Activated CD8-positive, alpha-beta T cell treated with anti-CD3 and anti-CD28 coated beads, Interleukin-2, amount 10 ng/mL, durations not matched to agents 7 days and 5 days (primary cell): ENCODE results near the gene TCEAL5. TPM values are rescaled to one million over a fixed set of nuclear protein-coding genes. Genes with fewer than 3 reads are reported as not detected.
"Not testable (repeated sequence)": the region's sequence is repeated elsewhere in the genome, so short reads cannot be mapped to it uniquely, and the experiment has no call there.

Experiments
- ATAC-seq: fragments of 150-1000 bp; cut with Tn5 transposase; one replicate; pipeline ENCODE4 v1.10.0; 2021; ENCODE audit warnings: moderate library complexity
- CTCF ChIA-PET: fragments of 350-600 bp; sonication (Branson Sonifier 250); formaldehyde crosslinking; loops from one replicate; lab custom pipeline; 2021; ENCODE audit warnings: antibody characterized with exemption; lab: Charles Lee
- POLR2A ChIA-PET: fragments of 350-600 bp; sonication (Branson Sonifier 250); formaldehyde crosslinking; loops from one replicate; lab custom pipeline; 2021; ENCODE audit warnings: antibody characterized with exemption; lab: Charles Lee
- DNase-seq: peaks from one replicate; pipeline ENCODE4 v3.0.0-alpha.2; 2020
- H3K27ac Mint-ChIP-seq: one replicate; pipeline ENCODE4 v1.8.0; 2021; ENCODE audit warnings: mild to moderate bottlenecking, mixed read lengths
- H3K27me3 Mint-ChIP-seq: one replicate; pipeline ENCODE4 v1.8.0; 2021; ENCODE audit warnings: low read depth, mixed read lengths
- H3K36me3 Mint-ChIP-seq: one replicate; pipeline ENCODE4 v1.8.0; 2021; ENCODE audit warnings: low read depth, mixed read lengths
- H3K4me1 Mint-ChIP-seq: one replicate; pipeline ENCODE4 v1.8.0; 2021; ENCODE audit warnings: low read depth, mixed read lengths
- H3K4me3 Mint-ChIP-seq: one replicate; pipeline ENCODE4 v1.8.0; 2021; ENCODE audit warnings: mild to moderate bottlenecking, mixed read lengths
- H3K9me3 Mint-ChIP-seq: one replicate; pipeline ENCODE4 v1.8.0; 2022; ENCODE audit warnings: mixed read lengths; ENCODE audit not compliant: insufficient read depth
- total RNA-seq, 2 experiments: library from RNA; stranded (reverse); gene quantifications; one replicate each; pipeline ENCODE4 v1.2.3, GENCODE V29; 2021

The TCEAL5 gene
- total RNA-seq, 2 experiments from 2014 or later: not detected

DNA sequence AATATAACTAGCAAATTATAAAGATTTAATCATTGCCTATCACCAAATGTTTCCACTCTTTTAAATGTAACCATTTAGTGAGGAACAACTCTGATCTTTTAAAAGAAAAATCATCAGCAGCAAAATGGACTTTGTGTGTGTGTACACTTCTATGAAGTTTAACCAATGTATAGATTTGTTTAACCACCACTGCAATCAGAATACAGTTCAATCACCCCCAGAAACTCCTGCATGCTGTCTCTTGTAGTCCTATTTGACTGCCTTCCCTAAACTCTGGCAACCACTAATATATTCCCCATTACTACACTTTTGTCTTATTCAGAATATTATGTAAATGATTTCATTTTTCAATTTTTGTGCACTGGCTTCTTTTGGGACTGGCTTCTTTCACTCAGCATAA, 19.9 kb downstream of the TCEAL5 start:
- peaks cover 9% of the 10 kb centered on the region for H3K27me3 Mint-ChIP-seq
- peaks cover 18% of the 10 kb centered on the region for H3K36me3 Mint-ChIP-seq
- ChIA-PET POLR2A (no interaction called here), CTCF (no interaction called here)
- H3K27ac Mint-ChIP-seq: no peak overlapping the region
- H3K9me3 Mint-ChIP-seq: no peaks in the 10 kb centered on the region
- no peak for ATAC-seq
- DNase-seq: no peak
- peaks cover 21% of the 10 kb centered on the region for H3K4me1 Mint-ChIP-seq
- H3K4me3 Mint-ChIP-seq: no peak overlapping the region

DNA sequence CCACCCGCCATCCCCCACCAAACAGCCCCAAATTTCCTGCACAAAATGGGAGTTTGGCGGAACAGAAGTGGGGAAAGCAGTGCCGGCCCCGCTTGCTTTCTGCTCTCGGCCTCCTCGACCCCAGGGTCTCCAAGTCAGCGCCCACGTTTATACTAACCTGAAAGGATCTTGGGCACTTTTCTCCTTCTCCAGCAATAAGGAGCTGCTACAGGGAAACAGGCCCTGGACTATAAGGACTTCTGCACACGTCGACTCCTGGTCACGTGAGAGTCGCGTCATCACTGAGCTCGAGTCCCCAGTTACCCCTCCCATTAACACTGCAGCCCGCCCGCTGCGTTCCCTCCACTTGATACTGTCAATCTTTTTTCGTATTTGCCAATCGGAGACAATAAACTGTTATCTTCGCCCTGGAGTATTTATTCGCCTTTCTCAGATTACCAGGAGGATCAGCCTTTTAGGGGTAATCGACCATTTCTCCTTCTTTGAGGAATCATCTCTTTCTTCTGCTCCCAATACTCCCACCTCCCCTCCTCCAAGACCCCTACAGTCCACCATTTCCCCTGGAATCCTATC, 21.5 kb downstream of the TCEAL5 start, which contains the start of gene TCEAL8:
Gene TCEAL8 (minus strand): TSS at position 235 of the 573 bp plus-strand sequence. CDS start 1,176 bp downstream, outside the sequence.
- Mint-ChIP-seq H3K9me3 (no peaks in the 10 kb centered on the region), H3K27ac (peak within 1 kb of the TSS; percentile 96), H3K27me3 (peaks cover 7% of the 10 kb centered on the region), H3K4me1 (peaks cover 21% of the 10 kb centered on the region), H3K36me3 (peaks cover 18% of the 10 kb centered on the region), H3K4me3 (peak within 1 kb of the TSS; percentile 89)
- ChIA-PET POLR2A (interaction anchor here (0.7 to 1.0 kb wide), 2 partner anchors 13 to 40 kb away, joined by 3 read pairs; partner anchors contain the start of gene BEX4), CTCF (interaction anchor here (0.6 kb wide), 1 partner anchor 44 kb away, joined by 4 read pairs; no protein-coding TSS in a partner anchor)
- ATAC-seq (peak; percentile 88), DNase-seq (peak; percentile 78)

DNA sequence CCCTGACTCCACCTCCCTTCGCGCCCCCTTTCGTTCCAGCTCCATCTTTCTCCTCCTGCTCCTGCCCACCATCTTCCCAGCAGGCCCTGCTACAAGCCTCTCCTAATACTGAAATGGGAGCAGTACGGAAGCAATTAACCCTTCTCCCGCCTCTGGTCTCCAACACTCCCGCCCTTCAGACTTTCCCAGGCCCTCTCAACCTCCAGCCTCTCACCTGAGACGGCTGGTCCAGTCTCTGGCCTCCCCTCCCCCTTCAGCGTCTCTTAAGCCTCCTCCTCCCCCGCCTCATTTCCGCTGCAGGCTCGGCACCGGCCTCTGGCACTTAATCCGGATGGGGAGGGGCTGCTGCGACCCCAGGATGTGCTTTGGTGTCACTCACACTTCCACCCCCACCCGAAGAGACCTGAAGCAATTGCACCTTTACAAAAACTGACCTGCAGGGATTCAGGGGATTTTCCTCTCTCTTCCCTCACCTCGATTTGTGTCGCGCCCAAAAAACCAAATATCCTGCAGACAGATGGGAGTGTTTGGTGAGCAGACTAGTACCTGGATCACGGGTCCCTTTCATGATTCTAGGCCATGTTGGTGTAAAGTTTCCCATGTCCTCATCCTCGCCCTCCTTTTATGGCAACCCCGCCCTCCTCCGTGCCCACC, 22.3 kb downstream of the TCEAL5 start:
- Mint-ChIP-seq H3K4me3 (peak overlapping the region; percentile 89), H3K36me3 (peaks cover 18% of the 10 kb centered on the region), H3K27ac (peak overlapping the region; percentile 96), H3K9me3 (no peaks in the 10 kb centered on the region), H3K4me1 (peaks cover 21% of the 10 kb centered on the region), H3K27me3 (peaks cover 3% of the 10 kb centered on the region)
- DNase-seq (peak; percentile 57), ATAC-seq (peak; percentile 60)
- POLR2A ChIA-PET: interaction anchor here (1.0 kb wide), 1 partner anchor 39 kb away, joined by 3 read pairs; the partner anchor contains the start of gene BEX4
- CTCF ChIA-PET: interaction anchor here (1.0 to 1.4 kb wide), 4 partner anchors 23 to 236 kb away, joined by 3 to 4 read pairs (median 3); no protein-coding TSS in a partner anchor

DNA sequence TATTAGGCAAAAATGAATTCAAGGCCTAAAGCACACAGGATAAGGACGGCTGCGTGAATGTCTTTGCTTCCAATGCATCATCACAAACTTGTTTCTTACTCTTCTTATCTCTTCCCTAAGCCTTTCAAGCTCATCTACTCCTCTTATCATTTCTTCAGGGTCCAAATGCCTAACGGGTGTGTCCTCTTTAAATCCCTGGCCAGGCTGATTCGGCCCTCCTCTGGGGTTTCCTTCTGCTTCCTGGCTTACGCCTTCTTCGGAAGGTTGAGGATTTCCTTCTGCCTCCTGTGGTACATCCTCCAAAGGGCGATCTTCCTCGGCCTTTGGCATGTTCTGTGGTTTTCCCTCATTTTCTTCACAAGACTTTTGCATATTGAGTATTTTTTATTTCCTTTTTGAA, 22.9 kb downstream of the TCEAL5 start:
- ATAC-seq: no peak
- peaks cover 21% of the 10 kb centered on the region for H3K4me1 Mint-ChIP-seq
- ChIA-PET POLR2A (no interaction called here), CTCF (interaction anchor here (1.0 to 1.4 kb wide), 4 partner anchors 23 to 237 kb away, joined by 3 to 4 read pairs (median 3); no protein-coding TSS in a partner anchor)
- peaks cover 18% of the 10 kb centered on the region for H3K36me3 Mint-ChIP-seq
- H3K4me3 Mint-ChIP-seq: peak overlapping the region; percentile 89
- DNase-seq: no peak
- H3K9me3 Mint-ChIP-seq: no peaks in the 10 kb centered on the region
- H3K27me3 Mint-ChIP-seq: peaks cover 3% of the 10 kb centered on the region
- H3K27ac Mint-ChIP-seq: peak overlapping the region; percentile 96

DNA sequence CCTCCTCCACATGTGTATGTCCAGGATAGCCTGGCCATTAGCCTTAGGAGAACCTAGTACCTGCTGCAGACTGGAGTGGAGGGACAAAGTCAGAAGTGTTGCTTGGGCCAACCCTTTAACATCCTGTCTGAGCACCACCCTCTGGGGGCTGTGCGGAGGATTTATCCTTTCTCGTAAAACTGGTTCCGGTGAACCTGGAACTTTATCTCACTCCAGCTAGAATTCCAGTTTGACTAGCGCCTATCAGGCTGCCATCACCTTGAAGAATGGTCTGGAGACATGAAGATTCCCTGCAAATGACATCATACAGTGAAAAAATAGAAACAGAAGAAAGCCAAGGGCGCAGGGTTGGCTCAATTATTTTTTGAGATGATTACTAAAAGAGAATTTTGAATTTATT, 25.6 kb downstream of the TCEAL5 start:
- POLR2A ChIA-PET: no interaction called here

DNA sequence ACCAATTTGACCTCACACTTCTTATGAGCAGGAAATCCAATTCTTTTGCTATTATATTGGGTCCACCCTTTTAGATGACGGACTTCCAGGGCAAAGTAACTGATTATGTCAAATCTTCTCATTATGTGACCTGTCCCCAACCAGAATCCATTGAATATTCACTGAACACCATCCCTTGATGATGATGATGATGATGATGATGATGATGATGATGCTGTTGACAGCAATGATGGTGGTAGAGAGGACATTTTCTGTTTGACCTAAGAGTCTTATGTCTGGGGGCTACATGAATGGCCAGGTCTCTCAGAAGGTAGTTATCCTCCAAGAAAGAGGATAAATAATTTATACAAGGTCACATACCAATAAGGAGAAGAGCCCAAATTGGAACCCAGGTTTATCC, 26.7 kb downstream of the TCEAL5 start:
- ChIA-PET POLR2A (no interaction called here), CTCF (interaction anchor here (1.0 kb wide), 1 partner anchor 39 kb away, joined by 4 read pairs; no protein-coding TSS in a partner anchor)
- Mint-ChIP-seq H3K36me3 (peaks cover 16% of the 10 kb centered on the region), H3K27me3 (peaks cover 4% of the 10 kb centered on the region), H3K27ac (no peak overlapping the region), H3K4me3 (no peak overlapping the region), H3K4me1 (peaks cover 11% of the 10 kb centered on the region), H3K9me3 (no peaks in the 10 kb centered on the region)
- DNase-seq: no peak
- ATAC-seq: no peak

More for the DNA sequence above, 25.6 kb downstream of the TCEAL5 start:
- H3K9me3 Mint-ChIP-seq: no peaks in the 10 kb centered on the region
- H3K27me3 Mint-ChIP-seq: peaks cover 4% of the 10 kb centered on the region
- DNase-seq (no peak), ATAC-seq (no peak)
- peaks cover 18% of the 10 kb centered on the region for H3K36me3 Mint-ChIP-seq
- H3K27ac Mint-ChIP-seq: no peak overlapping the region
- CTCF ChIA-PET: interaction anchor here (1.0 kb wide), 2 partner anchors 40 kb away, joined by 4 to 5 read pairs; no protein-coding TSS in a partner anchor
- H3K4me1 Mint-ChIP-seq: peaks cover 21% of the 10 kb centered on the region
- H3K4me3 Mint-ChIP-seq: no peak overlapping the region

DNA sequence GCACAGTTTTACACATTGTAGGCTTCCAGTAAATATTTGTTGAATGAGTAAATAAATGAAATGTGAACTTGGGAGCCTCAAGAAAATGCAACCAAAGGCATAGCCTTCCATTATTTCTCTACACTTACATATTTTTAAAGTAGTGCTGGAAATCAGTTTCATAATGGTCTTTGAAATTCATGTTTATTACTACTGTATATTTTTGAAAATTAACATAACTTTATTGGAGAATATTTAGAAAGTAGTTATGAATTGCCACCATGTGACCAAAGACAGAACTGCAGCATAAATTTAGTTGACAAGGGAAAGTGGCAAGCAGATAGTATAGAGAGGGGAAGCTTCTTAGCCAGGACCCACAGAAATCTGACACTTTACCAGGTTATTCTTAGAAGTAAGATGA, 28.0 kb downstream of the TCEAL5 start:
- ATAC-seq (no peak), DNase-seq (peak; percentile 20)
- peaks cover 4% of the 10 kb centered on the region for H3K27me3 Mint-ChIP-seq
- H3K4me3 Mint-ChIP-seq: no peak overlapping the region
- ChIA-PET CTCF (interaction anchor here (0.7 to 1.7 kb wide), 6 partner anchors 10 to 215 kb away, joined by 3 to 19 read pairs (median 4); no protein-coding TSS in a partner anchor), POLR2A (no interaction called here)
- H3K27ac Mint-ChIP-seq: no peak overlapping the region
- H3K36me3 Mint-ChIP-seq: peaks cover 7% of the 10 kb centered on the region
- H3K9me3 Mint-ChIP-seq: no peaks in the 10 kb centered on the region
- peaks cover 4% of the 10 kb centered on the region for H3K4me1 Mint-ChIP-seq

DNA sequence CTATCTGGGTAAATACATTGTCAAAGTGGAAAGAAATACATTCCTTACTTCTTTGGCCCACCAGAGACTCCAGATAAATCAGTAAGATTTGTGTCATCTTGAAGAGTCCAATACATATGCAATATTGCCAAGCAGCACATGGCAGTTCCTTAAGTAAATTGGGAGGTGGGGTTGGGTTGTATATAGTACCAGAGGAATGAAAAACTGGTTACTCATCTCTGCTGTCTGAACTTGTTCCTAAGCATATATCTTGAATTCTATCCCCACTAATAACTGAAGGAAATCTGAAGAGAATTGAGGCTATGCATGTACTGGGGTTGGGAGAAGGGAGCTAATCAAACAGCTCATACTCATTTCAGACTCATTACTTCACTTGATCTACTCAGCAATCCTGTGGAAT, 36.4 kb downstream of the TCEAL5 start:
- DNase-seq: no peak
- Mint-ChIP-seq H3K36me3 (no peaks in the 10 kb centered on the region), H3K9me3 (no peaks in the 10 kb centered on the region), H3K27ac (no peak overlapping the region), H3K4me1 (no peaks in the 10 kb centered on the region), H3K27me3 (peaks cover 2% of the 10 kb centered on the region), H3K4me3 (no peak overlapping the region)
- ChIA-PET POLR2A (no interaction called here), CTCF (no interaction called here)
- no peak for ATAC-seq

DNA sequence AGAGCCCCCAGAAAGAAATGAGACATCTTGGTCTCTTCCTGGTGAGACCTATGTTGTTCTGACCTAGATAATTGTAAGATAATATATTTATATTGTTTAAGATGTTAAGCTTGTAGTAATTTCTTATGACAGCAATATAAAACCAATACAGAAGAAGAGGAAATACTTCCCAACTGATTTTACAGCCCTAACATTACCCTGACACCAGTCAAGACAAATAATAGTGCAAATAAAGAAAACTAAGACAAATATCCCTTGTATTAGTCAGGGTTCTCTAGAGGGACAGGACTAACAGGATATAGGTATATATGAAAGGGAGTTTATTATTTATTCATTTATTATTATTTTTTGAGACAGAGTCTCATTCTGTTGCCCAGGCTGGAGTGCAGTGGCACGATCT, 40.3 kb downstream of the TCEAL5 start:
- no peaks in the 10 kb centered on the region for H3K36me3 Mint-ChIP-seq
- ChIA-PET POLR2A (no interaction called here), CTCF (no interaction called here)
- H3K4me3 Mint-ChIP-seq: no peak overlapping the region
- no peak for DNase-seq
- H3K27me3 Mint-ChIP-seq: no peaks in the 10 kb centered on the region
- no peak overlapping the region for H3K27ac Mint-ChIP-seq
- H3K4me1 Mint-ChIP-seq: no peaks in the 10 kb centered on the region
- no peaks in the 10 kb centered on the region for H3K9me3 Mint-ChIP-seq
- no peak for ATAC-seq

DNA sequence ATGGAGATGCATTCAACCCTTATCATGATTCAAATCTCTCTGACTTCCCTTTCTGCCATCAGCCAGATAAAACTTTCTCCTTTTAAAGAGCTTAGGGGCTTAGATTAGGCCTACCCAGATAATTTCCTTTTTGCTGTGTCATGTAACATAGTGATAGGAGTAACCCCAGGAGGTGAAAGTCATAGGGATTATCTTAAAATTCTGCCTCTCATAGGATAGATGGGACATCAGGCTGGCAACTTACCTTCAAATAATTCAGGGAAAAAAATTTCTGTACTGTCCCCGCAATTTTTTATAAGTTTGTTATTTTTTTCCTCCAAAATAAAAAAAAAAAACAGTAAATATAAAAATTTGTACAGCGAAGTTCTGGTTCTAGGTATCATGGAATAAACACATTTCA, 40.9 kb downstream of the TCEAL5 start:
- POLR2A ChIA-PET, H3K27ac Mint-ChIP-seq, ATAC-seq, H3K4me1 Mint-ChIP-seq, H3K27me3 Mint-ChIP-seq, H3K36me3 Mint-ChIP-seq, DNase-seq, CTCF ChIA-PET, H3K4me3 Mint-ChIP-seq, H3K9me3 Mint-ChIP-seq: not testable (repeated sequence)

DNA sequence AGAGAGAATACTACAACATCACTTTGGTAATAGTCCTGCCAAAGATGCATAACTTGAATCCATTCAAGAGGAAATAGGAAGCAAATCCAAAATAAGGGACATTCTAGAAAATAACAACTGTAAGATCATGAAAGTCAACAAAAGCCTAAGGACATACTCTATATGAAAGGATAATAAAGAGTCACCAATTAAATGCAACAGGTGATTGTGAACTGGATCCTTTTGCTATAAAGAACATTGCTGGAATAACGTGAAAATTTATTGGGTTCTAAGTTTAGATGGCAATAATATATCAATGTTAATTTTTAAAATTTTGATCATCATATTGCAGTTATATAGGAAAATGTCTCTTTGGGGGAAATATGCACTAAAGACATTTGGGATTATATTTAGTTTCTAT, 41.7 kb downstream of the TCEAL5 start:
- no peak overlapping the region for H3K27ac Mint-ChIP-seq
- ChIA-PET CTCF (no interaction called here), POLR2A (no interaction called here)
- H3K4me1 Mint-ChIP-seq: no peaks in the 10 kb centered on the region
- DNase-seq: no peak
- H3K27me3 Mint-ChIP-seq: no peaks in the 10 kb centered on the region
- H3K9me3 Mint-ChIP-seq: no peaks in the 10 kb centered on the region
- no peak for ATAC-seq
- H3K4me3 Mint-ChIP-seq: no peak overlapping the region
- no peaks in the 10 kb centered on the region for H3K36me3 Mint-ChIP-seq

DNA sequence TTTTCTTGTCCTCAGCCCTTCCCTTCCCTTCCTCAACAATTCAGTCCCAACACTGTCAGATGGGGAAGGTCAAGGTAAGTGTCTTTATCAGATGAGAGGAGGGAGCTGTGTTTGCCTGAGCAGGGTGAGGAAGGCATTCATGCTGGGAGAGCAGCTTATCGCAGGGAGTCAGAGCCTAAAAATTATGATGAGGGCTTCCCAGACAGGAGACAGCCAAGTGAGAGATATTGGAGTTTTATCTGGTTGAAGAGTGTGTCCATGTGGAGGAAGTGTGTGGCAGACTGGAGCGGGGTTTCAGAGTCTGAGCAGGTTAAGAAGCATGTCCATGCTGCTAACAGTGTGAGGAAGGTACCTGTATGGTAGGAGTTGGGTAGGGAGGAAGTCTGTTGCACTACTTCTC, 43.3 kb downstream of the TCEAL5 start:
- H3K27ac Mint-ChIP-seq: no peak overlapping the region
- CTCF ChIA-PET: no interaction called here
- ATAC-seq (no peak), DNase-seq (no peak)
- H3K4me1 Mint-ChIP-seq: no peaks in the 10 kb centered on the region
- H3K27me3 Mint-ChIP-seq: peaks cover 2% of the 10 kb centered on the region
- POLR2A ChIA-PET: no interaction called here
- no peaks in the 10 kb centered on the region for H3K36me3 Mint-ChIP-seq
- no peaks in the 10 kb centered on the region for H3K9me3 Mint-ChIP-seq
- no peak overlapping the region for H3K4me3 Mint-ChIP-seq
